NT2/D1 (cell line): ENCODE data around the gene FAM83D.
A peak's percentile ranks its signal among the peaks of the same experiment; 100 is the strongest.

ENCODE experiments used
- DNase-seq: peaks from one replicate; pipeline ENCODE4 v3.0.0-alpha.2; 2011; ENCODE audit warnings: low read depth, low spot score
- H3K27me3 ChIP-seq: 2 replicates; pipeline ENCODE4 v1.6.0; 2011; ENCODE audit warnings: mild to moderate bottlenecking; ENCODE audit not compliant: insufficient read length, insufficient read depth
- H3K36me3 ChIP-seq: 2 replicates; pipeline ENCODE4 v1.6.1; 2011; ENCODE audit warnings: mild to moderate bottlenecking, low read length, mixed read lengths; ENCODE audit not compliant: insufficient read depth, insufficient read length
- H3K4me1 ChIP-seq: 2 replicates; pipeline ENCODE4 v1.5.1; 2011; ENCODE audit not compliant: insufficient read depth, insufficient read length
- H3K4me3 ChIP-seq: 2 replicates; pipeline ENCODE4 v1.5.1; 2011; ENCODE audit warnings: low read depth; ENCODE audit not compliant: insufficient read length
- H3K9ac ChIP-seq: 2 replicates; pipeline ENCODE4 v1.6.0; 2011; ENCODE audit warnings: low read depth; ENCODE audit not compliant: insufficient read length
- H3K9me3 ChIP-seq: 2 replicates; pipeline ENCODE4 v1.5.1; 2011; ENCODE audit warnings: mild to moderate bottlenecking, low read length; ENCODE audit not compliant: insufficient read depth
- SUZ12 ChIP-seq: IDR thresholded peaks from 2 replicates; pipeline ENCODE4 v1.6.1; 2011; ENCODE audit not compliant: insufficient read length, insufficient read depth; ENCODE audit errors: extremely low read depth
- YY1 ChIP-seq: IDR thresholded peaks from 2 replicates; pipeline ENCODE4 v1.6.1; 2011; ENCODE audit not compliant: insufficient read length, insufficient read depth
- ZNF274 ChIP-seq: IDR thresholded peaks from 2 replicates; pipeline ENCODE4 v1.6.1; 2011; ENCODE audit warnings: mild to moderate bottlenecking, low read depth, low read length

Gene FAM83D

GRCh38 chr20:38962044-38962927, 36.1 kb downstream of the FAM83D start, which contains the start of gene DHX35:
Gene DHX35, plus strand, starts transcription at chr20:38962344. Its CDS starts 24 bp downstream, at chr20:38962368.
- H3K36me3 ChIP-seq, result peaks cover 21% of the 10 kb centered on the region
- H3K4me1 ChIP-seq, result no peaks in the 10 kb centered on the region
- peak; percentile 99 for DNase-seq
- TF ChIP-seq SUZ12, result no peak
- TF ChIP-seq YY1, result peak; percentile 92
- H3K9ac ChIP-seq, result peak within 1 kb of the TSS; percentile 97
- H3K4me3 ChIP-seq, result peak within 1 kb of the TSS; percentile 97
- H3K9me3 ChIP-seq, result no peaks in the 10 kb centered on the region
- H3K27me3 ChIP-seq, result no peaks in the 10 kb centered on the region

- Histone ChIP-seq H3K27me3 (no peaks in the 10 kb centered on the region), H3K4me1 (no peaks in the 10 kb centered on the region), H3K9me3 (no peaks in the 10 kb centered on the region), H3K4me3 (peak overlapping the region; percentile 97), H3K9ac (peak overlapping the region; percentile 97), H3K36me3 (peaks cover 28% of the 10 kb centered on the region)
- no peak for DNase-seq
- no peak for TF ChIP-seq SUZ12
- no peak for TF ChIP-seq YY1
- TF ChIP-seq ZNF274, result no peak
Observed at GRCh38 chr20:38962928-38963401, 36.7 kb downstream of the FAM83D start.

- TF ChIP-seq SUZ12, result no peak
- no peak for TF ChIP-seq ZNF274
- TF ChIP-seq YY1, result no peak
- H3K27me3 ChIP-seq, result no peaks in the 10 kb centered on the region
- H3K36me3 ChIP-seq, result peaks cover 31% of the 10 kb centered on the region
- H3K4me1 ChIP-seq, result no peaks in the 10 kb centered on the region
- no peak overlapping the region for H3K9ac ChIP-seq
- H3K4me3 ChIP-seq, result no peak overlapping the region
- no peak for DNase-seq
- H3K9me3 ChIP-seq, result no peaks in the 10 kb centered on the region
Observed at GRCh38 chr20:38963745-38964144, 37.5 kb downstream of the FAM83D start.

GRCh38 chr20:38965264-38965663, 39.0 kb downstream of the FAM83D start:
- H3K9ac ChIP-seq, result no peak overlapping the region
- no peaks in the 10 kb centered on the region for H3K9me3 ChIP-seq
- TF ChIP-seq YY1 (no peak), ZNF274 (no peak), SUZ12 (no peak)
- H3K4me3 ChIP-seq, result no peak overlapping the region
- DNase-seq, result no peak
- peaks cover 43% of the 10 kb centered on the region for H3K36me3 ChIP-seq
- H3K27me3 ChIP-seq, result no peaks in the 10 kb centered on the region
- no peaks in the 10 kb centered on the region for H3K4me1 ChIP-seq

- TF ChIP-seq YY1 (no peak), ZNF274 (no peak), SUZ12 (no peak)
- Histone ChIP-seq H3K9ac (no peak overlapping the region), H3K9me3 (no peaks in the 10 kb centered on the region), H3K4me1 (no peaks in the 10 kb centered on the region), H3K4me3 (no peak overlapping the region), H3K27me3 (no peaks in the 10 kb centered on the region), H3K36me3 (peaks cover 52% of the 10 kb centered on the region)
- no peak for DNase-seq
Observed at GRCh38 chr20:38968090-38968489, 41.9 kb downstream of the FAM83D start.

GRCh38 chr20:38969708-38970107, 43.5 kb downstream of the FAM83D start:
- H3K36me3 ChIP-seq, result peaks cover 65% of the 10 kb centered on the region
- H3K4me1 ChIP-seq, result no peaks in the 10 kb centered on the region
- no peaks in the 10 kb centered on the region for H3K27me3 ChIP-seq
- DNase-seq, result no peak
- H3K9me3 ChIP-seq, result no peaks in the 10 kb centered on the region
- H3K9ac ChIP-seq, result no peak overlapping the region
- TF ChIP-seq YY1 (no peak), ZNF274 (no peak), SUZ12 (no peak)
- H3K4me3 ChIP-seq, result no peak overlapping the region

- Histone ChIP-seq H3K27me3 (no peaks in the 10 kb centered on the region), H3K9ac (no peak overlapping the region), H3K4me1 (no peaks in the 10 kb centered on the region), H3K9me3 (no peaks in the 10 kb centered on the region), H3K36me3 (peaks cover 65% of the 10 kb centered on the region), H3K4me3 (no peak overlapping the region)
- DNase-seq, result no peak
- TF ChIP-seq YY1 (no peak), ZNF274 (no peak), SUZ12 (no peak)
Observed at GRCh38 chr20:38970302-38970701, 44.1 kb downstream of the FAM83D start.
